Esophagus muscularis mucosa (tissue), 4 donors: ENCODE measurements around the gene NARS2. TPM values are rescaled to one million over a fixed set of nuclear protein-coding genes. Genes with fewer than 3 reads are reported as not detected.

ENCODE experiments used
- DNase-seq: peaks from one replicate; pipeline ENCODE4 v3.0.0-alpha.2; 2017; ENCODE audit errors: extremely low spot score
- H3K27ac ChIP-seq, 4 donors: fragments of 200-600 bp; sonication (generic); replicated peaks in 1 of 4; 1 replicate in 3 of 4; 2 replicates in 1 of 4; pipeline ENCODE4 v1.5.1; 2016 to 2019; ENCODE audit warnings: mild to moderate bottlenecking in 1 of 4
- H3K27me3 ChIP-seq, 4 donors: fragments of 200-600 bp; sonication (generic); one replicate each; pipeline versions ENCODE4 v1.5.1 to v1.6.0; 2016 to 2019
- H3K36me3 ChIP-seq, 4 donors: fragments of 200-600 bp; sonication (generic); one replicate each; pipeline ENCODE4 v1.5.1; 2016 to 2019
- H3K4me1 ChIP-seq, 4 donors: fragments of 200-600 bp; sonication (generic); one replicate each; pipeline ENCODE4 v1.5.1; 2016 to 2019
- H3K4me3 ChIP-seq, 4 donors: fragments of 200-600 bp; sonication (generic); 1 replicate in 2 of 4; 2 replicates in 2 of 4; pipeline ENCODE4 v1.5.1; 2016 to 2019; ENCODE audit warnings: mild to moderate bottlenecking in 4 of 4, moderate library complexity in 1 of 4
- H3K9me3 ChIP-seq, 4 donors: fragments of 200-600 bp; sonication (generic); 1 replicate in 3 of 4; 2 replicates in 1 of 4; pipeline ENCODE4 v1.5.1; 2016 to 2019
- EP300 ChIP-seq: sonication (generic); formaldehyde crosslinking; IDR thresholded peaks from one replicate; pipeline ENCODE4 v1.6.1; 2017; ENCODE audit warnings: antibody characterized with exemption
- POLR2A ChIP-seq: fragments of 450-650 bp; IDR thresholded peaks from one replicate; pipeline ENCODE4 v1.6.1; 2017; ENCODE audit warnings: antibody characterized with exemption, moderate library complexity, mild to moderate bottlenecking, low read depth
- POLR2AphosphoS5 ChIP-seq, 2 donors: sonication (generic); formaldehyde crosslinking; IDR thresholded peaks; one replicate each; pipeline ENCODE4 v1.6.1; 2017; ENCODE audit warnings: antibody characterized with exemption in 2 of 2
- WGBS: methylation state at CpG from one replicate; pipeline ENCODE4 v1.1.5; 2018; 5-methylcytosine and 5-hydroxymethylcytosine counted together
- intact Hi-C: fragments of 100-400 bp; cut with DNase I; formaldehyde crosslinking; loops from one replicate; pipeline ENCODE4 v1.15.1; 2023
- total RNA-seq, 4 donors: library from RNA; depleted of rRNA; stranded (reverse); fragments of >200 nt; gene quantifications; one replicate each; pipeline versions ENCODE4 v1.1.0 to v1.2.1, GENCODE V29; 2016
- TF ChIP-seq, protein P1 (sequence below), 3 experiments: fragments of 200-600 bp in 2 of 3; fragments of 450-650 bp in 1 of 3; sonication (generic) in 2 of 3; IDR thresholded peaks; one replicate each; pipeline ENCODE4 v1.5.1; 2017 to 2019; ENCODE audit warnings: antibody characterized with exemption in 3 of 3, mild to moderate bottlenecking in 2 of 3, moderate library complexity in 1 of 3

Gene NARS2
- total RNA-seq, 4 donors from 2014 or later, result 9.1 to 10.4 (median 9.8) TPM

DNA sequence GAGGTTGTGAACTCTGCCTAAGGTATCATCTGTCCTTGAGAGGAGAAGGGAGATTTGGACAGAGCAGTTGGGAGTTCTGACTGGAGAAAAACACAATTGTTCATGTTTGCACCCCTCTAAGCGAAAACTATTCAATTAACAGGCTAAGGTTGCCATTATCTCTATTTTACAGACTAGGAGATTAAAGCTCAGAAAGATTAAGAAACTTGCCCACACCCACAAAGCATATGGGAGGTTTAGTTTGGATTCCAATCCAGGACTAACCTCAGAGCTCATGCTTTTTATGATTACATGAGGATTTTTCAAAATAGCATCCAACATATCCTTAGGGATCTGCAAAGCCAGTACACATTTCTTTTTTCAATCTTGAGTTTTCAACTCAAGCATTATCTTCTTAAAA is 179.1 kb downstream of the NARS2 start:
- 100% methylated on average over 1 of the region's 1 CpG for WGBS
- TF ChIP-seq POLR2AphosphoS5 (IDR thresholded peaks at IDR 0.05) (no peak), EP300 (no peak), POLR2A (no peak)
- TF ChIP-seq, protein P1, sequence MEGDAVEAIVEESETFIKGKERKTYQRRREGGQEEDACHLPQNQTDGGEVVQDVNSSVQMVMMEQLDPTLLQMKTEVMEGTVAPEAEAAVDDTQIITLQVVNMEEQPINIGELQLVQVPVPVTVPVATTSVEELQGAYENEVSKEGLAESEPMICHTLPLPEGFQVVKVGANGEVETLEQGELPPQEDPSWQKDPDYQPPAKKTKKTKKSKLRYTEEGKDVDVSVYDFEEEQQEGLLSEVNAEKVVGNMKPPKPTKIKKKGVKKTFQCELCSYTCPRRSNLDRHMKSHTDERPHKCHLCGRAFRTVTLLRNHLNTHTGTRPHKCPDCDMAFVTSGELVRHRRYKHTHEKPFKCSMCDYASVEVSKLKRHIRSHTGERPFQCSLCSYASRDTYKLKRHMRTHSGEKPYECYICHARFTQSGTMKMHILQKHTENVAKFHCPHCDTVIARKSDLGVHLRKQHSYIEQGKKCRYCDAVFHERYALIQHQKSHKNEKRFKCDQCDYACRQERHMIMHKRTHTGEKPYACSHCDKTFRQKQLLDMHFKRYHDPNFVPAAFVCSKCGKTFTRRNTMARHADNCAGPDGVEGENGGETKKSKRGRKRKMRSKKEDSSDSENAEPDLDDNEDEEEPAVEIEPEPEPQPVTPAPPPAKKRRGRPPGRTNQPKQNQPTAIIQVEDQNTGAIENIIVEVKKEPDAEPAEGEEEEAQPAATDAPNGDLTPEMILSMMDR (IDR thresholded peaks at IDR 0.05), result no peak
- Histone ChIP-seq H3K4me3 (no peak overlapping the region), H3K36me3 (no peaks in the 10 kb centered on the region), H3K9me3 (no peaks in the 10 kb centered on the region), H3K4me1 (peaks cover 6 to 20% (median 14%) of the 10 kb centered on the region in 4 donors), H3K27me3 (no peaks in the 10 kb centered on the region), H3K27ac (no peak overlapping the region)
- intact Hi-C loops, result no loop called here
- DNase-seq, result no peak

DNA sequence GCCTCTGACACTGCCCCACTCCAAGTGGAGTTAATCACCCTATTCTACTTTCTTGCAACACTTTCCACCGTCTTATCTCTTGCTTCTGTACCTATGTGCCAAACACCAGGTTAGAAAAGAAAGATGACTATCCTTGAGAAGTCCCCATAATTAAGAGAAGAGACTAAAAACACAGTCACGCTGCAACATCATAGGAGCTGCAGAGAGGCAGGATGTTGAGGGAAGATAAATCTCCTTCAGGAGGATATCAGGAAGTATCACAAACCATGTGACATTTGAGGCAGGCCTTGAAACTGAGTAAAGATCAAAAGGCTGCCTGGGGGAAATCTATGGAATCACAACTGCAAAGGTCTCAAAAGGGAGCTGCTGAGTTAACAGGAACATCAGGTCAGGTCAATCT is 181.8 kb downstream of the NARS2 start:
- H3K9me3 ChIP-seq, result no peaks in the 10 kb centered on the region
- no peak overlapping the region for H3K27ac ChIP-seq
- no peaks in the 10 kb centered on the region for H3K27me3 ChIP-seq
- intact Hi-C loops, result no loop called here
- DNase-seq, result no peak
- H3K36me3 ChIP-seq, result no peaks in the 10 kb centered on the region
- TF ChIP-seq EP300 (no peak), POLR2A (no peak), POLR2AphosphoS5 (IDR thresholded peaks at IDR 0.05) (no peak)
- TF ChIP-seq, protein P1 (IDR thresholded peaks at IDR 0.05), result no peak
- peaks cover 0 to 9% (median 9%) of the 10 kb centered on the region in 4 donors for H3K4me1 ChIP-seq
- H3K4me3 ChIP-seq, result no peak overlapping the region
- 73% methylated on average over 2 of the region's 2 CpGs for WGBS

DNA sequence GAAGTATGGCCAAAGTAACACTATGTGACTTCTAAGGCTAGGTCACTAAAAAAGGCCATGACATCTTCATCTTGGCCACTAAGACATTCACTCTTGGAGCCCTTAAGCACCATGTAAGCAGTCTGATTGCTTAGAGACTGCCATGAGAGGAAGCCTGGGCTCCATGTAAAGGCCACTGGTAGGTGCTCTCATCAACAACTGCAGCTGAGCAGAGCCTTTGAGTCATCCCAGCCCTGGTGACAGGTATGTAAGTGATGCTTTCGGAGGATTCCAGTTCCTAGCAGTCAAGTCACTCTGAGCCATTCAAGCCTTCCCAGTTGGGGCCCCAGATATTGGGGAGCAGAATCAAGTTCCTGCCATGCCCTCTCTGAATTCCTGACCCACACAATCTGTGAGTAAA is 183.2 kb downstream of the NARS2 start:
- H3K36me3 ChIP-seq, result no peaks in the 10 kb centered on the region
- no peak overlapping the region for H3K4me3 ChIP-seq
- no peaks in the 10 kb centered on the region for H3K9me3 ChIP-seq
- DNase-seq, result no peak
- WGBS, result 100% methylated on average over 1 of the region's 1 CpG
- no peak overlapping the region for H3K27ac ChIP-seq
- intact Hi-C loops, result no loop called here
- H3K4me1 ChIP-seq, result peaks cover 0 to 19% (median 12%) of the 10 kb centered on the region in 4 donors
- no peaks in the 10 kb centered on the region for H3K27me3 ChIP-seq
- TF ChIP-seq, protein P1 (IDR thresholded peaks at IDR 0.05), result no peak
- TF ChIP-seq EP300 (no peak), POLR2A (no peak), POLR2AphosphoS5 (IDR thresholded peaks at IDR 0.05) (no peak)

DNA sequence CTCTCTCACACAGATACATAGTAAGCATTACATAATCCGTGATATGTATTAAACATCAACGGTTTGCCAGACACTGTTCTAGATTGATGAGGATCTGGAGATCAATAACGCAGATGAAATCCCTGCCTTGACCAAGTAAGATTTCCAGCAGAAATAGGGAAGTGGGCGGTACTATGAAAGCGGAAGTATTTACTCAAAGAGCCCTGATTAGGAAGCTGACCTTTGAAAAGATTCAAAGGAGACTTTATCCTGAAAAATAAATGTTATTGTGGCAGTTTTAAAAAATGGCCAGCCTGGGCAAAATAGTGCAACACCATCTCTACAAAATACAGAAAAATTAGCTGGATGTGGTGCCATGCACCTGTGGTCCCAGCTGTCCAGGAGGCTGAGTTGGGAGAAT is 183.9 kb downstream of the NARS2 start:
- H3K36me3 ChIP-seq, result no peaks in the 10 kb centered on the region
- no peak overlapping the region for H3K27ac ChIP-seq
- DNase-seq, result no peak
- peaks cover 0 to 3% (median 0%) of the 10 kb centered on the region in 4 donors for H3K9me3 ChIP-seq
- H3K4me1 ChIP-seq, result peaks cover 0 to 22% (median 12%) of the 10 kb centered on the region in 4 donors
- no peaks in the 10 kb centered on the region for H3K27me3 ChIP-seq
- WGBS, result 73% methylated on average over 5 of the region's 5 CpGs
- H3K4me3 ChIP-seq, result no peak overlapping the region
- intact Hi-C loops, result no loop called here
- TF ChIP-seq EP300 (no peak), POLR2A (no peak), POLR2AphosphoS5 (IDR thresholded peaks at IDR 0.05) (no peak)
- TF ChIP-seq, protein P1 (IDR thresholded peaks at IDR 0.05), result no peak
